ENCODE data around the gene BOC.

- TF ChIP-seq CTCF (IDR thresholded peaks at IDR 0.05) (no peak), POLR2A (IDR thresholded peaks at IDR 0.05) (no peak)
Observed at GRCh38 chr3:113263778-113264177, 52.4 kb downstream of the BOC start.
